ENCODE results near the gene TEX261. TPM values are rescaled to one million over a fixed set of nuclear protein-coding genes. Genes with fewer than 3 reads are reported as not detected.

TEX261 gene
- total and polyA plus RNA-seq, 2 of the 8 experiments (the other 6 are each of a cell fraction or from before 2014, with no cell fraction given), result 25.2 to 30.1 TPM

DNA sequence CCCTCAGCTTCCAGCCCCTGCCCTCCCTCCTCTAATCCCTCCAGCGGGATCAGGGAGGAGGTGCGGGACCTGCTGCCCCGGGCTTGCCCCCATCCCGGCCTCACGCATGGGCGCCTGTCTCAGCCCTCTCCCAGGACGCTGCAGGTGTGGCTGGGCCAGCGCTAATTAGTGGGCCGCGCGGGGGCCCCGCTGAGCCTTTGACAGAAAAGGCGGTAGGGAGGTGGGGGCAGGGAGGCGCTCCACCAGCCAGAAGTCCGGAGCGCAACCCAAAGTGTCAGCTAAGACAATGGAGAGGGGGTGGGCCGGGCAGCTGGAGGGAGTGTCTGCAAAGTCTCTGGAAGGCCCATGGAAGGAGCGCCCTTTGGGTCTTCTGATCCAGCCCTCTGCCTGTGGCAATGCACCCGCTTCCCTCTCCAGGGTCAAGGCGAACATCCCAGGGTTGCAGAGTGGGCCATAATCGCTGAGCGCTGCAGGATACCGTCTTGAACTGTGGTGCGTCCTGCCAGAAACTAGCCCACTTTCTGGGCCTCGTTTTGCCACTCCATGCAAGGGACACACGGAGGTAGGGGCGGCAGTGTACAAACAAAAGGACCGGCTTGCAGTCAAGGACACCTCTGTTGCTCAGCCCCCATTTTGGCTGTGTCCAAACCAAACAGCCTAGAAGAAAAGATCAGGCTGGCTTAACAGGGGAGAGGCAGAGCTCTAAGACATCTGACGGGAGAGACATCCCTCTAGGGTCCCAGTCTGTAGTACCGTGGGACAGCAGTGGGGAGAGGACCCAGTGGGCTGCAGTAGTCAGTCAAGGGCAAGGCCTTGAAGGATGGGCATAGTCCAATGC is 55.5 kb downstream of the TEX261 start (continued):
- TF ChIP-seq, protein P1, sequence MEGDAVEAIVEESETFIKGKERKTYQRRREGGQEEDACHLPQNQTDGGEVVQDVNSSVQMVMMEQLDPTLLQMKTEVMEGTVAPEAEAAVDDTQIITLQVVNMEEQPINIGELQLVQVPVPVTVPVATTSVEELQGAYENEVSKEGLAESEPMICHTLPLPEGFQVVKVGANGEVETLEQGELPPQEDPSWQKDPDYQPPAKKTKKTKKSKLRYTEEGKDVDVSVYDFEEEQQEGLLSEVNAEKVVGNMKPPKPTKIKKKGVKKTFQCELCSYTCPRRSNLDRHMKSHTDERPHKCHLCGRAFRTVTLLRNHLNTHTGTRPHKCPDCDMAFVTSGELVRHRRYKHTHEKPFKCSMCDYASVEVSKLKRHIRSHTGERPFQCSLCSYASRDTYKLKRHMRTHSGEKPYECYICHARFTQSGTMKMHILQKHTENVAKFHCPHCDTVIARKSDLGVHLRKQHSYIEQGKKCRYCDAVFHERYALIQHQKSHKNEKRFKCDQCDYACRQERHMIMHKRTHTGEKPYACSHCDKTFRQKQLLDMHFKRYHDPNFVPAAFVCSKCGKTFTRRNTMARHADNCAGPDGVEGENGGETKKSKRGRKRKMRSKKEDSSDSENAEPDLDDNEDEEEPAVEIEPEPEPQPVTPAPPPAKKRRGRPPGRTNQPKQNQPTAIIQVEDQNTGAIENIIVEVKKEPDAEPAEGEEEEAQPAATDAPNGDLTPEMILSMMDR (IDR thresholded peaks at IDR 0.05; ENCODE audit: control extremely low read depth in 1 of 3, insufficient read depth in 1 of 3, low read depth in 1 of 3, low read length in 3 of 3), result no peak
- no peak for TF ChIP-seq TAF1 (IDR thresholded peaks at IDR 0.05; ENCODE audit: low read depth, low read length)
- peak; percentile 56 for TF ChIP-seq CTBP2 (IDR thresholded peaks at IDR 0.05; ENCODE audit: borderline replicate concordance, insufficient read depth, insufficient read length, low read length)
- TF ChIP-seq PHF8 (conservative IDR thresholded peaks at IDR 0.05; ENCODE audit: low read depth, low read length), result no peak
- no peak for TF ChIP-seq YY1 (IDR thresholded peaks at IDR 0.05; ENCODE audit: low read depth, low read length)
- no peak for TF ChIP-seq MAFK (IDR thresholded peaks at IDR 0.05; ENCODE audit: low read depth, low read length)
- TF ChIP-seq, protein P2, sequence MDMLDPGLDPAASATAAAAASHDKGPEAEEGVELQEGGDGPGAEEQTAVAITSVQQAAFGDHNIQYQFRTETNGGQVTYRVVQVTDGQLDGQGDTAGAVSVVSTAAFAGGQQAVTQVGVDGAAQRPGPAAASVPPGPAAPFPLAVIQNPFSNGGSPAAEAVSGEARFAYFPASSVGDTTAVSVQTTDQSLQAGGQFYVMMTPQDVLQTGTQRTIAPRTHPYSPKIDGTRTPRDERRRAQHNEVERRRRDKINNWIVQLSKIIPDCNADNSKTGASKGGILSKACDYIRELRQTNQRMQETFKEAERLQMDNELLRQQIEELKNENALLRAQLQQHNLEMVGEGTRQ (IDR thresholded peaks at IDR 0.05; ENCODE audit: low read length), result no peak
- no peak for TF ChIP-seq HDAC6 (IDR thresholded peaks at IDR 0.05; ENCODE audit: low read depth, low read length)
- TF ChIP-seq SP4 (IDR thresholded peaks at IDR 0.05; ENCODE audit: low read length), result no peak
- TF ChIP-seq SP1 (IDR thresholded peaks at IDR 0.05; ENCODE audit: low read depth, low read length), result peak; percentile 40; the same call in 1 of the 2 replicates
- peak; percentile 49 for TF ChIP-seq KDM4A (IDR thresholded peaks at IDR 0.05; ENCODE audit: low read depth, low read length, severe bottlenecking)
- TF ChIP-seq SIN3A (conservative IDR thresholded peaks at IDR 0.05 in 1 of 2, IDR thresholded peaks at IDR 0.05 in 1 of 2; ENCODE audit: low read depth in 1 of 2, low read length in 2 of 2), result 0 out of 4 replicates have a peak, but pooled peaks of 1 of the 2 experiments have one; percentile 60
- TF ChIP-seq RFX5 (IDR thresholded peaks at IDR 0.05; ENCODE audit: borderline replicate concordance, low read depth, low read length), result no peak

All from H1 (cell line).